Trophoblast cell (in vitro differentiated cells and primary cell): ENCODE data around the gene GUCA2A.

ENCODE experiments used
- DNase-seq, 2 donors: peaks; one replicate each; pipeline ENCODE4 v3.0.0-alpha.2; 2016
- H2AFZ ChIP-seq: 2 replicates; pipeline ENCODE4 v1.6.1; 2013; ENCODE audit warnings: low read length, moderate library complexity, mild to moderate bottlenecking; ENCODE audit not compliant: insufficient read depth, poor library complexity
- H2AK5ac ChIP-seq: 2 replicates; pipeline ENCODE4 v1.6.1; 2013; ENCODE audit warnings: mild to moderate bottlenecking, low read length
- H2BK120ac ChIP-seq: 2 replicates; pipeline ENCODE4 v1.6.1; 2013; ENCODE audit warnings: low read length, mild to moderate bottlenecking, moderate library complexity; ENCODE audit not compliant: insufficient read depth, poor library complexity
- H2BK12ac ChIP-seq: 2 replicates; pipeline ENCODE4 v1.6.1; 2013; ENCODE audit warnings: mild to moderate bottlenecking, low read length, moderate library complexity
- H2BK5ac ChIP-seq: 2 replicates; pipeline ENCODE4 v1.6.1; 2013; ENCODE audit warnings: low read length, low read depth, moderate library complexity, mild to moderate bottlenecking; ENCODE audit not compliant: poor library complexity
- H3K14ac ChIP-seq: 2 replicates; pipeline ENCODE4 v1.6.1; 2013; ENCODE audit warnings: mild to moderate bottlenecking, low read length
- H3K18ac ChIP-seq: 2 replicates; pipeline ENCODE4 v1.6.1; 2013; ENCODE audit warnings: mild to moderate bottlenecking, low read length
- H3K23ac ChIP-seq: 2 replicates; pipeline ENCODE4 v1.6.1; 2013; ENCODE audit warnings: low read length
- H3K27ac ChIP-seq: 2 replicates; pipeline ENCODE4 v1.5.1; 2013; ENCODE audit warnings: low read depth, mild to moderate bottlenecking, inconsistent platforms, low read length, moderate library complexity
- H3K27me3 ChIP-seq: 2 replicates; pipeline ENCODE4 v1.6.1; 2013; ENCODE audit warnings: inconsistent platforms, mild to moderate bottlenecking, low read length, moderate library complexity; ENCODE audit not compliant: insufficient read depth
- H3K36me3 ChIP-seq, 2 experiments: 1 replicate in 1 of 2; 2 replicates in 1 of 2; pipeline ENCODE4 v1.6.1; 2013; ENCODE audit warnings: low read length in 2 of 2, mild to moderate bottlenecking in 2 of 2, moderate library complexity in 1 of 2; ENCODE audit not compliant: insufficient read depth in 2 of 2, control insufficient read depth in 1 of 2
- H3K4ac ChIP-seq: 2 replicates; pipeline ENCODE4 v1.6.1; 2013; ENCODE audit warnings: low read depth, mild to moderate bottlenecking, low read length, moderate library complexity
- H3K4me1 ChIP-seq, 2 experiments: 1 replicate in 1 of 2; 2 replicates in 1 of 2; pipeline ENCODE4 v1.6.1; 2013; ENCODE audit warnings: low read length in 2 of 2, mild to moderate bottlenecking in 2 of 2, moderate library complexity in 1 of 2; ENCODE audit not compliant: insufficient read depth in 2 of 2, control insufficient read depth in 1 of 2
- H3K4me2 ChIP-seq: 2 replicates; pipeline ENCODE4 v1.6.1; 2013; ENCODE audit warnings: inconsistent platforms, mild to moderate bottlenecking, low read length, moderate library complexity
- H3K4me3 ChIP-seq: 2 replicates; pipeline ENCODE4 v1.5.1; 2013; ENCODE audit warnings: mild to moderate bottlenecking, low read depth, low read length, inconsistent platforms
- H3K79me1 ChIP-seq: one replicate; pipeline ENCODE4 v1.6.1; 2013; ENCODE audit warnings: low read length
- H3K79me2 ChIP-seq: 2 replicates; pipeline ENCODE4 v1.6.1; 2013; ENCODE audit warnings: low read length, mild to moderate bottlenecking; ENCODE audit not compliant: control insufficient read depth, insufficient read depth, poor library complexity
- H3K9ac ChIP-seq: 2 replicates; pipeline ENCODE4 v1.6.1; 2013; ENCODE audit warnings: mild to moderate bottlenecking, low read length
- H3K9me3 ChIP-seq: 2 replicates; pipeline ENCODE4 v1.6.1; 2013; ENCODE audit warnings: low read depth, mild to moderate bottlenecking, control low read depth, inconsistent platforms, low read length; ENCODE audit not compliant: insufficient read depth
- H4K12ac ChIP-seq: 2 replicates; pipeline ENCODE4 v1.6.1; 2013; ENCODE audit warnings: low read depth, mild to moderate bottlenecking, low read length, moderate library complexity
- H4K8ac ChIP-seq: 2 replicates; pipeline ENCODE4 v1.6.1; 2013; ENCODE audit warnings: low read depth, mild to moderate bottlenecking, low read length, moderate library complexity
- H4K91ac ChIP-seq: one replicate; pipeline ENCODE4 v1.6.1; 2013; ENCODE audit warnings: low read depth, mild to moderate bottlenecking, low read length, moderate library complexity
- WGBS: extraction: QIAGEN DNeasy Blood & Tissue Kit; methylation state at CpG from one replicate; pipeline ENCODE4 v1.1.7; 2013; ENCODE audit warnings: missing lambda C conversion rate; ENCODE audit not compliant: insufficient read length, insufficient coverage; ENCODE audit errors: extremely low coverage; 5-methylcytosine and 5-hydroxymethylcytosine counted together

The GUCA2A gene

DNA sequence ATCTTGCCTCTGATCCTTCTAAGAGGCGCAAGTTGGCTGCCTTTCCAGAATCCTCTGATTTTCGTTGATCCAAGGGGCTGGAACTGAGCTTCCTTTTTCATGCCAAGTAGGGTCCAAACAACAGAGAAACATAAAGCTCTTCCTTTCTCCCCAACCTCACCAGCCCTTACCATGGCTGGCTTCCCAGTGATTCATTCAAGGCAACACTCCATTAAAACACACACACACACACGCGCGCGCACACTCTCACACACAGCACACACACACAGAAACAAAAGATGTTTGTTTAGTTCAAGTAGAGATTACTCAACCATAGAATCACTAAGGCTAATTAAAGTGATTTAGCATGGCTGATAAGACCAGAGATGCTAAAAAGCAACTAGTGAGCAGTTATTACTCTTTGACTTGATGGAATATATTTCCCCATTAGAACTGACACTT lies 13.0 kb upstream of the GUCA2A start:
- H2BK12ac ChIP-seq = no peak overlapping the region
- no peak overlapping the region for H3K4me2 ChIP-seq
- no peak overlapping the region for H4K12ac ChIP-seq
- no peak overlapping the region for H2BK120ac ChIP-seq
- H4K8ac ChIP-seq = no peak overlapping the region
- peaks cover 3% of the 10 kb centered on the region in 2 experiments for H3K36me3 ChIP-seq
- H2AK5ac ChIP-seq = no peak overlapping the region
- no peak overlapping the region for H3K23ac ChIP-seq
- no peak overlapping the region for H3K14ac ChIP-seq
- no peak overlapping the region for H3K4me3 ChIP-seq
- DNase-seq = no peak
- no peak overlapping the region for H4K91ac ChIP-seq
- no peak overlapping the region for H3K18ac ChIP-seq
- H3K27ac ChIP-seq = no peak overlapping the region
- H3K79me2 ChIP-seq = no peaks in the 10 kb centered on the region
- H3K79me1 ChIP-seq = peaks cover 2% of the 10 kb centered on the region
- no peaks in the 10 kb centered on the region for H3K27me3 ChIP-seq
- H3K4ac ChIP-seq = no peak overlapping the region
- no peak overlapping the region for H2AFZ ChIP-seq
- H3K9ac ChIP-seq = no peak overlapping the region
- no peak overlapping the region for H2BK5ac ChIP-seq
- peaks cover 10 to 21% of the 10 kb centered on the region in 2 experiments for H3K4me1 ChIP-seq
- no CpG with 5 or more reads among the region's 6 CpGs for WGBS
- no peaks in the 10 kb centered on the region for H3K9me3 ChIP-seq

DNA sequence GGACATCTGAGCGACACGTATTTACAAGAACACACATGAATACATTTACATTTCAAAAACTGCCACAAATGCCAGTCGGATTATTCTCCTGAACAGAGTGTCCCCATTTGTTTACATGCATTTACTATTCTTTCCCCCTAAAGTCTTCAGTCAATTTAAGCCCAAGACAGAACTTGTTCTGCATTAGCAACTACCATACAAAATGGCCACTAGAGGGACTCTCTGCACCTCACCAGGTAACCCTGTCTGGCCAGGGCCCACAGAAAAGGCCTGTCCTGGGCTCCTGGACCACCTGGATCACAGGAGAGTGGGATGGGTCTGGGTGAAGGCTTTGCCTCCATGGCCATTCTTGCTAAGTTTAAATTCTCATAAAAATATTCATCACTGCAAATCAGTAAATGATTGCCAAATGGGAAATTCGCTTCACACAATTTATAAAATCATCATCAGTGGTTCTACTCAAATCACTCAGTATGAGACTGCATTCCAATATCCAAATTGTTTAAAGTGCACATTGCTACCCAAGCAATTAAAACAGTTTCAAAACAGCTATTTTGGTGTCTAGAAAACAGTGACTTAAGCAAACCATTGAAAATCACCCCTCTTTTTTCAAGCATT lies 12.5 kb upstream of the GUCA2A start:
- no CpG with 5 or more reads among the region's 4 CpGs for WGBS
- Histone ChIP-seq H3K9ac (no peak overlapping the region), H2AK5ac (no peak overlapping the region), H3K4me2 (no peak overlapping the region), H4K91ac (no peak overlapping the region), H3K4me3 (no peak overlapping the region), H3K4ac (no peak overlapping the region), H3K79me1 (peaks cover 2% of the 10 kb centered on the region), H3K79me2 (no peaks in the 10 kb centered on the region), H2BK12ac (no peak overlapping the region), H2AFZ (no peak overlapping the region), H2BK5ac (no peak overlapping the region), H4K12ac (no peak overlapping the region), H3K27me3 (no peaks in the 10 kb centered on the region), H3K9me3 (no peaks in the 10 kb centered on the region), H2BK120ac (no peak overlapping the region), H3K4me1 (peaks cover 14 to 25% of the 10 kb centered on the region in 2 experiments), H3K23ac (no peak overlapping the region), H3K18ac (no peak overlapping the region), H3K14ac (no peak overlapping the region), H4K8ac (no peak overlapping the region), H3K36me3 (peaks cover 3% of the 10 kb centered on the region in 2 experiments), H3K27ac (no peak overlapping the region)
- DNase-seq = peak in 1 of 2 donors; percentile 72

DNA sequence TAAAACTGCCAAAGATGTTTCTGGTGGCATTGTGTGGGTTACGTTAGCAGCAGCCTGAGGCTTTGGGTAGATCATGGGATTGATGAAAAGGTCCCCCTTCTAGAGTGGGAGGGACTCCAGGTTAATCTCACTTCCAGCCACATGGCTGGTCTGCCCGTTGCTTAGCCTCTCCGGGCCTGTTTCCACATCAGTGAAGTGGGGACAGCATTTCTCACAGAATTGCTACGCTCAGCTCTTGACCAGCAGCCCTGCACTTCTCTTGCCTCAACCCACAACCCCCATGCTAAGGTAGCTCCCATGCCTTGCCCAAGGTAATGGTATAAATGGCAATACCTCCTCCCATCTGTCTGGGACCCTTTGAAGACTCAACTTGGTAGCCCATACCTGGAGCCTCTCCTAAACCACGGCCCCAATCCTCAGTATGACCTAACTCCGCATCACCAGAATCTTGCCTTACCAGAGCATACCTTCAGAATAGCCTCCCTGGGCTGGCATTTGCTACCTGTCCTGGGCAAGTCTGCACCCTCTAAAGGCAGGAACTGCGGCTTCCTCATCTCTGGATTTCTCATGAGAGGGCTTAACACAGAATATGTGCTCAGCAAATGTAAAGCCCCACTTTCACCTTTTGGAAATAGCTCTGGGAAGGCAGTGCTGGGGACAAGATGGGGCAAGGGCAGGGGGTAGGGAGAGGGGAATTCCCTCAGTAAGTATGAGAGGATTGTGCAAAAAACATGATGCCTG lies 10.9 kb upstream of the GUCA2A start:
- H3K4me3 ChIP-seq = no peak overlapping the region
- no peak overlapping the region for H2AK5ac ChIP-seq
- H3K79me1 ChIP-seq = peaks cover 2% of the 10 kb centered on the region
- H3K9ac ChIP-seq = no peak overlapping the region
- no CpG with 5 or more reads among the region's 7 CpGs for WGBS
- no peaks in the 10 kb centered on the region for H3K79me2 ChIP-seq
- no peak overlapping the region for H3K4me2 ChIP-seq
- H3K27ac ChIP-seq = no peak overlapping the region
- H2BK12ac ChIP-seq = no peak overlapping the region
- H3K36me3 ChIP-seq = peaks cover 0 to 3% of the 10 kb centered on the region in 2 experiments
- H3K23ac ChIP-seq = no peak overlapping the region
- H4K12ac ChIP-seq = no peak overlapping the region
- H4K8ac ChIP-seq = no peak overlapping the region
- no peak overlapping the region for H2BK5ac ChIP-seq
- no peak overlapping the region for H3K4ac ChIP-seq
- no peak overlapping the region for H3K18ac ChIP-seq
- H3K14ac ChIP-seq = no peak overlapping the region
- no peaks in the 10 kb centered on the region for H3K9me3 ChIP-seq
- no peak overlapping the region for H2BK120ac ChIP-seq
- no peak overlapping the region for H2AFZ ChIP-seq
- H3K4me1 ChIP-seq = peaks cover 17 to 29% of the 10 kb centered on the region in 2 experiments
- DNase-seq = peak; percentile 56 to 68
- no peak overlapping the region for H4K91ac ChIP-seq
- no peaks in the 10 kb centered on the region for H3K27me3 ChIP-seq

DNA sequence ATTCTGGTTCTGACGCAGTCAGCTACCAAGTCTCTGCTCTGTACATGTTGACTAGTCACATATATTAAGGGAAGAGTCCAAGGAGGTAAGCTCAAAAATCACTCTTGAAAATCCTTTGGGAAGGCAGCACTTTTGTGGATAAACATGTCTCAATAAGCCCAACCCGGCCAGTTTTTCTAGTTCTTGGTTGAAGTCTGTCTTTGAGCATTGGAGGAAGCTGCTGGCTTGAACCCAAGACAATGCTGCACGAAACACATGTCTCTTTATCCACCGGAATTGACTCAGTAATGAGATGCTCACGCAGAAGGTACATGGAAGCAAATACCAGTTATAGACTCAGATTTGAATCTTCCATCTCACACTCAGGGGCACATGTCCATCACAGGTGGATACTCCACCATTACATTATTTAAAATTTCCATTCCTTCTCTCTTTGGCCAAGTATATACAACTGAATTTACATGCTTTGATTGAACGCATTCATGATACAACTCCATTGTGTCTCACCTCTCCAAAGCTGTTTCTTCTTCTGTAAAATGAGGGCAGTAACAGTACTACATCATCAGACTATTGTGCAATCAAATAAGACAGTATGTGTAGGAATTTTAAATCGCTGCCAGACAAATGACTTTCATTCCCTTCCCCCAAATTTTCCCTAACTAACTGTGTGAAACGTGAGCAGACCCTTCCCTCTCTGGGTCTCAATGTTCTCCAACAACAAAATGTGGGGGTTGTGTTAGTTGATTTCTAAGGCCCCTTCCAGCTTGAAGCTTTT lies 9.6 kb upstream of the GUCA2A start:
- whole genome bisulfite sequencing = no CpG with 5 or more reads among the region's 8 CpGs
- Histone ChIP-seq H3K4me1 (peaks cover 11 to 22% of the 10 kb centered on the region in 2 experiments), H3K9me3 (no peaks in the 10 kb centered on the region), H2AFZ (no peak overlapping the region), H4K12ac (no peak overlapping the region), H3K23ac (no peak overlapping the region), H3K79me2 (no peaks in the 10 kb centered on the region), H2AK5ac (no peak overlapping the region), H3K14ac (no peak overlapping the region), H3K27ac (no peak overlapping the region), H3K4ac (no peak overlapping the region), H4K91ac (no peak overlapping the region), H3K27me3 (no peaks in the 10 kb centered on the region), H3K4me2 (no peak overlapping the region), H3K36me3 (peaks cover 0 to 3% of the 10 kb centered on the region in 2 experiments), H2BK5ac (no peak overlapping the region), H3K9ac (no peak overlapping the region), H4K8ac (no peak overlapping the region), H3K79me1 (no peaks in the 10 kb centered on the region), H2BK12ac (no peak overlapping the region), H3K18ac (no peak overlapping the region), H2BK120ac (no peak overlapping the region), H3K4me3 (no peak overlapping the region)
- DNase-seq = peak; percentile 56 to 80
